Ovary (tissue), 9 donors: ENCODE results near the gene MEF2D. TPM values are rescaled to one million over a fixed set of nuclear protein-coding genes. Genes with fewer than 3 reads are reported as not detected.

ENCODE experiments used
- DNase-seq, 5 donors: peaks; one replicate each; pipeline ENCODE4 v3.0.0-alpha.2; 2019 to 2020
- H3K27ac ChIP-seq, 2 donors: fragments of 200-600 bp; one replicate each; pipeline versions ENCODE4 v1.5.1 to v1.8.0; 2019 to 2022
- H3K27me3 ChIP-seq: fragments of 200-600 bp; one replicate; pipeline ENCODE4 v1.8.0; 2022
- H3K36me3 ChIP-seq: fragments of 200-600 bp; sonication (generic); one replicate; pipeline ENCODE4 v1.5.1; 2019
- H3K4me1 ChIP-seq: one replicate; pipeline ENCODE4 v1.8.1; 2013; ENCODE audit warnings: mild to moderate bottlenecking, moderate library complexity; ENCODE audit not compliant: insufficient read depth
- H3K4me3 ChIP-seq: fragments of 200-600 bp; sonication (generic); one replicate; pipeline ENCODE4 v1.5.1; 2017
- H3K9me3 ChIP-seq, 2 donors: fragments of 200-600 bp in 1 of 2; sonication (generic) in 1 of 2; one replicate each; pipeline versions ENCODE4 v1.5.1 to v1.8.1; 2013 to 2019; ENCODE audit warnings: mild to moderate bottlenecking in 1 of 2, moderate library complexity in 1 of 2
- CTCF ChIP-seq, 3 donors: fragments of 450-650 bp in 2 of 3; fragments of 200-600 bp in 1 of 3; IDR thresholded peaks; one replicate each; pipeline versions ENCODE4 v1.5.1 to v1.8.0; 2016 to 2022; ENCODE audit warnings: antibody characterized with exemption in 3 of 3, mild to moderate bottlenecking in 1 of 3
- EP300 ChIP-seq: sonication (generic); formaldehyde crosslinking; IDR thresholded peaks from one replicate; pipeline ENCODE4 v1.6.1; 2017; ENCODE audit warnings: antibody characterized with exemption
- POLR2A ChIP-seq: fragments of 450-650 bp; IDR thresholded peaks from one replicate; pipeline ENCODE4 v1.6.1; 2017; ENCODE audit warnings: antibody characterized with exemption, mild to moderate bottlenecking, moderate library complexity
- WGBS, 3 donors: extraction: QIAGEN DNeasy Blood & Tissue Kit in 1 of 3; methylation state at CpG; one replicate each; pipeline versions ENCODE4 v1.1.5 to v1.1.7; 2013 to 2017; 5-methylcytosine and 5-hydroxymethylcytosine counted together
- intact Hi-C, 4 donors: fragments of 100-400 bp; cut with DNase I; formaldehyde crosslinking; loops; one replicate each; pipeline versions ENCODE4 v1.11.0 to v1.15.1; 2022 to 2023
- polyA plus RNA-seq, 2 donors: library from polyadenylated mRNA; stranded (reverse); fragments of 200-250 nt in 1 of 2; fragments of 350-450 nt in 1 of 2; fragmentation: Illumina TruSeq in 1 of 2; extraction: RNeasy Lipid Tissue Mini Kit (QIAGEN cat#74804) in 1 of 2; gene quantifications; one replicate each; pipeline ENCODE4 v1.2.3, GENCODE V29; 2013 to 2014
- total RNA-seq, 7 donors: library from RNA; depleted of rRNA in 2 of 7; stranded (reverse); fragments of >200 nt in 2 of 7; fragmentation: NEBNext Ultra II Directional in 3 of 7; extraction: Animal tissue kit (Norgen Biotek cat#: 25700) in 3 of 7; gene quantifications; one replicate each; pipeline versions ENCODE4 v1.1.0 to v1.2.4, GENCODE V29; 2016 to 2023
- donor health status: DM: no; HTN: no; CAD: no; lungs with moderate emphysema.
- donor health status: DM: no; HTN: no; CAD: no.
- donor health status: Bipolar disorder and iron deficiency.
- donor health status: DM: yes; HTN: yes; CAD: no.
- donor health status: DM: no; HTN: no; CAD: no.
- donor health status: DM: yes; HTN: yes; CAD: no.

The MEF2D gene
- total and polyA plus RNA-seq, 9 donors: 30.0 to 96.6 (median 57.6) TPM

- Histone ChIP-seq H3K9me3 (no peaks in the 10 kb centered on the region), H3K4me3 (no peak overlapping the region), H3K27ac (no peak overlapping the region), H3K36me3 (no peaks in the 10 kb centered on the region), H3K27me3 (no peaks in the 10 kb centered on the region), H3K4me1 (peaks cover 1% of the 10 kb centered on the region)
- WGBS, 3 donors: 88 to 91% (median 90%) methylated on average over 5 of the region's 5 CpGs
- intact Hi-C loops: no loop called here
- no peak for DNase-seq
- TF ChIP-seq EP300 (no peak), CTCF (IDR thresholded peaks at IDR 0.05) (no peak), POLR2A (no peak)
These were observed 27.7 kb upstream of the MEF2D start for GRCh38 chr1:156528231-156528630.

GRCh38 chr1:156527584-156527983 lies 27.0 kb upstream of the MEF2D start:
- Histone ChIP-seq H3K4me1 (peaks cover 1% of the 10 kb centered on the region), H3K9me3 (no peaks in the 10 kb centered on the region), H3K36me3 (no peaks in the 10 kb centered on the region), H3K27ac (no peak overlapping the region), H3K27me3 (no peaks in the 10 kb centered on the region), H3K4me3 (no peak overlapping the region)
- intact Hi-C loops: no loop called here
- TF ChIP-seq EP300 (no peak), POLR2A (no peak), CTCF (IDR thresholded peaks at IDR 0.05) (no peak)
- WGBS, 3 donors: 89 to 94% (median 93%) methylated on average over 2 of the region's 2 CpGs
- DNase-seq: no peak

- H3K36me3 ChIP-seq: no peaks in the 10 kb centered on the region
- H3K27me3 ChIP-seq: no peaks in the 10 kb centered on the region
- intact Hi-C loops: no loop called here
- no peaks in the 10 kb centered on the region for H3K9me3 ChIP-seq
- 45 to 55% (median 45%) methylated on average over 2 of the region's 2 CpGs for WGBS, 3 donors
- no peak overlapping the region for H3K27ac ChIP-seq
- peaks cover 1% of the 10 kb centered on the region for H3K4me1 ChIP-seq
- no peak for TF ChIP-seq POLR2A
- TF ChIP-seq EP300: no peak
- no peak for TF ChIP-seq CTCF (IDR thresholded peaks at IDR 0.05)
- no peak for DNase-seq
- H3K4me3 ChIP-seq: no peak overlapping the region
These were observed 25.4 kb upstream of the MEF2D start for GRCh38 chr1:156525856-156526489.

GRCh38 chr1:156525071-156525501 lies 24.5 kb upstream of the MEF2D start:
- H3K27me3 ChIP-seq: no peaks in the 10 kb centered on the region
- peaks cover 1% of the 10 kb centered on the region for H3K4me1 ChIP-seq
- WGBS, 3 donors: 27 to 46% (median 39%) methylated on average over 6 of the region's 6 CpGs
- intact Hi-C loops: no loop called here
- H3K36me3 ChIP-seq: no peaks in the 10 kb centered on the region
- no peaks in the 10 kb centered on the region for H3K9me3 ChIP-seq
- TF ChIP-seq EP300: no peak
- TF ChIP-seq CTCF (IDR thresholded peaks at IDR 0.05): no peak
- no peak for DNase-seq
- H3K27ac ChIP-seq: no peak overlapping the region
- no peak overlapping the region for H3K4me3 ChIP-seq
